ENCODE data around the gene CHD5.

CHD5 gene

GRCh38 chr1:6151291-6151822 lies 28.8 kb downstream of the CHD5 start:
- DNase-seq = no peak

- DNase-seq = no peak
Observed at GRCh38 chr1:6150006-6150938, 29.8 kb downstream of the CHD5 start.

- no peak for DNase-seq
Observed at GRCh38 chr1:6149597-6149996, 30.5 kb downstream of the CHD5 start.

GRCh38 chr1:6148497-6149241 lies 31.5 kb downstream of the CHD5 start:
- DNase-seq = no peak

GRCh38 chr1:6145864-6146410 lies 34.2 kb downstream of the CHD5 start:
- no peak for DNase-seq

- DNase-seq = no peak
Observed at GRCh38 chr1:6145396-6145750, 34.7 kb downstream of the CHD5 start.

- DNase-seq = no peak
Observed at GRCh38 chr1:6144647-6145395, 35.3 kb downstream of the CHD5 start.

- DNase-seq = no peak
Observed at GRCh38 chr1:6144175-6144574, 35.9 kb downstream of the CHD5 start.

GRCh38 chr1:6143395-6143794 lies 36.7 kb downstream of the CHD5 start:
- DNase-seq = no peak

GRCh38 chr1:6142734-6143133 lies 37.4 kb downstream of the CHD5 start:
- DNase-seq = no peak

- no peak for DNase-seq
Observed at GRCh38 chr1:6142036-6142621, 38.0 kb downstream of the CHD5 start.

GRCh38 chr1:6141592-6141991 lies 38.5 kb downstream of the CHD5 start:
- no peak for DNase-seq

- DNase-seq = no peak
Observed at GRCh38 chr1:6140413-6140812, 39.7 kb downstream of the CHD5 start.

- DNase-seq = no peak
Observed at GRCh38 chr1:6137758-6138157, 42.4 kb downstream of the CHD5 start.

- no peak for DNase-seq
Observed at GRCh38 chr1:6136516-6137220, 43.5 kb downstream of the CHD5 start.

- DNase-seq = no peak
Observed at GRCh38 chr1:6134741-6135510, 45.2 kb downstream of the CHD5 start.

- no peak for DNase-seq
Observed at GRCh38 chr1:6134206-6134605, 45.9 kb downstream of the CHD5 start.

GRCh38 chr1:6133146-6133895 lies 46.8 kb downstream of the CHD5 start:
- no peak for DNase-seq

GRCh38 chr1:6131561-6131960 lies 48.6 kb downstream of the CHD5 start:
- DNase-seq = no peak

- DNase-seq = no peak
Observed at GRCh38 chr1:6130596-6130995, 49.5 kb downstream of the CHD5 start.
